Muscle of leg (tissue), 11 donors: ENCODE measurements around the gene DHODH. TPM values are rescaled to one million over a fixed set of nuclear protein-coding genes. Genes with fewer than 3 reads are reported as not detected.

Experiments
- DNase-seq: peaks from one replicate; pipeline ENCODE4 v3.0.0; 2013
- H3K27ac ChIP-seq: one replicate; pipeline ENCODE4 v1.5.1; 2013; ENCODE audit warnings: mild to moderate bottlenecking, low read length, control low read depth
- H3K27me3 ChIP-seq: one replicate; pipeline ENCODE4 v1.6.1; 2013; ENCODE audit warnings: low read length; ENCODE audit not compliant: control insufficient read depth, insufficient read depth
- H3K36me3 ChIP-seq: one replicate; pipeline ENCODE4 v1.6.1; 2013; ENCODE audit warnings: low read length; ENCODE audit not compliant: control insufficient read depth, insufficient read depth
- H3K4me1 ChIP-seq: one replicate; pipeline ENCODE4 v1.6.1; 2013; ENCODE audit warnings: low read length; ENCODE audit not compliant: control insufficient read depth, insufficient read depth
- H3K4me3 ChIP-seq: one replicate; pipeline ENCODE4 v1.5.1; 2013; ENCODE audit warnings: low read length, control low read depth
- H3K9me3 ChIP-seq: replicated peaks from 2 replicates; pipeline ENCODE4 v1.6.1; 2013; ENCODE audit warnings: low read depth, low read length; ENCODE audit not compliant: control insufficient read depth
- WGBS: methylation state at CpG from one replicate; pipeline ENCODE4 v1.1.5; 2013; ENCODE audit warnings: missing lambda C conversion rate; ENCODE audit not compliant: insufficient coverage; 5-methylcytosine and 5-hydroxymethylcytosine counted together
- polyA plus RNA-seq, 8 donors: library from polyadenylated mRNA; unstranded; fragments of 120-200 nt; gene quantifications; one replicate each; pipeline versions ENCODE4 v1.2.1 to v1.2.3, GENCODE V29; 2013; ENCODE audit warnings: inconsistent platforms in 1 of 8, low replicate concordance in 1 of 8; ENCODE audit not compliant: insufficient read length in 8 of 8, insufficient read depth in 1 of 8
- total RNA-seq: library from RNA; stranded (reverse); fragments of 120-200 nt; gene quantifications from one replicate; pipeline ENCODE4 v1.2.4, GENCODE V29; 2013

DHODH gene
- total and polyA plus RNA-seq, 9 donors, result 7.2 to 12.4 (median 10.3) TPM

DNA sequence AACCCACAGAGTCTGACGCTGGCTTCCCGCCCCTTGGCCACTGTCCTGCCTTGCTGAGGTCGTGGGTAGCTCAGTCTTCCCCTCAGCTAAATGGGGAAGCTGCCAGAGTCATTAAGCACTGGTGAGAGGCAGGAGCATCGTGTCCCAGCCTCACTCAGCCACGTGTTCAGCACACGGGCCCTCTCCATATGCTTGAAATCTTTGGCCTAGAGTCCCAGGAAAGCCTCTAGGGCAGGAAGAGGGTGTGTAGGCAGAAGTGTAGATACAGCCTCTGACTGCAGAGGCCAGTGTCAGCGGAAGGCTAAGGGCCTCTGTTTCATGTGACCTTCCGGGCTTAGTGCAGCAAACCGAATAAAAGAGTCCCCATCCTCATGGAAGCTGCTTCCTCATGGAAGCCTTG lies 4.1 kb downstream of the DHODH start:
- Histone ChIP-seq H3K36me3 (peaks cover 45% of the 10 kb centered on the region), H3K27ac (no peak overlapping the region), H3K27me3 (no peaks in the 10 kb centered on the region), H3K4me3 (no peak overlapping the region), H3K4me1 (peaks cover 12% of the 10 kb centered on the region), H3K9me3 (no peaks in the 10 kb centered on the region)
- WGBS, result 64% methylated on average over 3 of the region's 9 CpGs
- no peak for DNase-seq

DNA sequence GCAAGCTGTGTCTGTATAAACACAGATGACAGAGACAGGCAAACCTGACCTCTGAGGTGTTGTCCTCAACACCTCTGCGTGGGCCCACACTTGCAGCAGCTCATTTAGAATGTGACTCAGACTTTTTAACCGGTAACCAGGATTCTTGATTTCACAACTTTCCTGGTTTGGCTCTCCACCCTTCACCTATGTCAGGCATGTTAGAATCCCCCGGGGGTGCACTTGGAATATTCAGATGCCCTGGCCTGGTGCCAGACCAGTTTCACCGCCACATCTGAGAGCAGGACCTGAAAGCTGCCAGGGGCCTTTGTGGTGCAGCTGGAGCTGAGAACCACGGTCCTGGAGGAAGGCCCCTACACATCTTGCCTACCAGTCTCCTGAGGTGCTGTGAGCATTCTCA lies 4.8 kb downstream of the DHODH start:
- WGBS, result 44% methylated on average over 5 of the region's 5 CpGs
- H3K27me3 ChIP-seq, result no peaks in the 10 kb centered on the region
- DNase-seq, result no peak
- H3K4me1 ChIP-seq, result peaks cover 12% of the 10 kb centered on the region
- H3K9me3 ChIP-seq, result no peaks in the 10 kb centered on the region
- H3K27ac ChIP-seq, result peak overlapping the region; percentile 67
- peaks cover 50% of the 10 kb centered on the region for H3K36me3 ChIP-seq
- H3K4me3 ChIP-seq, result no peak overlapping the region

DNA sequence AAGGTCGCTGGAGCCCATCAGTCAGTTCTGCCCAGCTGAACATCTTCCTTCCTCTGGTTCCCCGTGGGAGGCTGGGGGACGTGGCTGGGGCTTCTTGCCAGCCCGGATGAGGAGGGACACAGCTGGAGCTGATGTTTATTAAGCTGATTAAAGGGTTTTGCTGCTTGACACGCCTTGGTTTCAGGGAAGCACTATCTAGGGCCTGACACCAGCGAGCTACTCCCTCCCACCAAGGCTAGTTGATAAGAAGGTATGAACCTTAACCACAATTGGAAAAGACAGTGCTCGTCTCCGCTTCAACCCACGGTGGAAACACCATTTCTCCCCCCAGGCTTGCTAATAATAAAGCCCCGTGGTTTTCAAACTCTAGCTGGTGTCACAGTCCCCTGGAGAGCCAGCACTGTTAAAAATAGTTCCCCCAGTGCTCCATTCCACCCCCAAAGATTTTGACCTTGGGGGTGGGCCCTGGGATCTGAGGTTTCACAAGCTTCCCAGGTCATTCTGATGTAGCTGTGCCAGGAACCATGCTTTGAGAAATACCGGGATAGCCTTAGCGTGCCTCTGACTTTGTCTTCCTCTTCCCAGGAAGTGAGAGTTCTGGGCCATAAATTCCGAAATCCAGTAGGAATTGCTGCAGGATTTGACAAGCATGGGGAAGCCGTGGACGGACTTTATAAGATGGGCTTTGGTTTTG lies 5.5 kb downstream of the DHODH start:
- no peaks in the 10 kb centered on the region for H3K27me3 ChIP-seq
- peaks cover 12% of the 10 kb centered on the region for H3K4me1 ChIP-seq
- DNase-seq, result peak; percentile 35
- no peaks in the 10 kb centered on the region for H3K9me3 ChIP-seq
- H3K27ac ChIP-seq, result peak overlapping the region; percentile 67
- H3K36me3 ChIP-seq, result peaks cover 54% of the 10 kb centered on the region
- no peak overlapping the region for H3K4me3 ChIP-seq
- WGBS, result 57% methylated on average over 9 of the region's 15 CpGs

DNA sequence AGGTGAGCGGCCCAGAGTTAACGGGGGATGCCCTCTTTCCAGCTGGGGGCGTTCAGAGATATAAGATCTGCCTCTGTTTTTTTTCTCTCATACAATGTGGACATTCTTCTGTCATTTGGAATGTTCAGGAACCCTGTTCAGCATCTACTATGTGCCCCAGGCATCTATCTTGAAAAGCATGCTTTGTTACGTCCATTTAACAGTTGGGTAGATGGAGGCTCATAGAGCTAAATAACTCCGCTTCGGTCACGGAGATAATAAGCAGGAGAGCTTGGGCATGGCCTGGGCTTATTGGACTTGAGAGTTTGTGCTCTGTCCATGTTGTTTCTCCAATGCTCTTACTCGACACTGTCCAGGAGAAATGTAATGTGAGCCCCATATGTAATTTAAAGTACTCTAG lies 6.1 kb downstream of the DHODH start:
- no peaks in the 10 kb centered on the region for H3K27me3 ChIP-seq
- no peak overlapping the region for H3K27ac ChIP-seq
- peaks cover 12% of the 10 kb centered on the region for H3K4me1 ChIP-seq
- peaks cover 57% of the 10 kb centered on the region for H3K36me3 ChIP-seq
- H3K9me3 ChIP-seq, result no peaks in the 10 kb centered on the region
- no peak for DNase-seq
- WGBS, result 100% methylated on average over 2 of the region's 8 CpGs
- H3K4me3 ChIP-seq, result no peak overlapping the region

DNA sequence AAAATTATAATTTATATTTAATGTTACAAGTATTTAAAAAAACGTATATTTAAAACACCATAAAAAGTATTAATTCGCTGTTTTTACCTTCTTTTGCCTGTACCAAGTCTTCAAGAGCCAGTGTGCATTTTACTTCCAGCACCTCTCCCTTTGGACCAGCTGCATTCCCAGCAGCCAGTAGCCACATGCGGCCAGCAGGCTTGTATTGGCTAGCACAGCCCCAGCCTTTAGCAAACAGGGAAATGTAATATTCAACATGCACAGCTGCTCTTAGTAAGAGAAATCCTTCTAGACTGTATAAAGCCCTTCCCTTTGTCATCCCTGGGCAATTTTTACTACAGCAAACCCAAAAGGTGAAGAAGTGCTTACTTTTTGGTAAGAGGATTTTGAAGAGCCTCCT lies 6.6 kb downstream of the DHODH start:
- peaks cover 57% of the 10 kb centered on the region for H3K36me3 ChIP-seq
- H3K27ac ChIP-seq, result no peak overlapping the region
- no peak for DNase-seq
- H3K4me3 ChIP-seq, result no peak overlapping the region
- H3K9me3 ChIP-seq, result no peaks in the 10 kb centered on the region
- peaks cover 12% of the 10 kb centered on the region for H3K4me1 ChIP-seq
- H3K27me3 ChIP-seq, result no peaks in the 10 kb centered on the region
- WGBS, result 70% methylated on average over 2 of the region's 3 CpGs

DNA sequence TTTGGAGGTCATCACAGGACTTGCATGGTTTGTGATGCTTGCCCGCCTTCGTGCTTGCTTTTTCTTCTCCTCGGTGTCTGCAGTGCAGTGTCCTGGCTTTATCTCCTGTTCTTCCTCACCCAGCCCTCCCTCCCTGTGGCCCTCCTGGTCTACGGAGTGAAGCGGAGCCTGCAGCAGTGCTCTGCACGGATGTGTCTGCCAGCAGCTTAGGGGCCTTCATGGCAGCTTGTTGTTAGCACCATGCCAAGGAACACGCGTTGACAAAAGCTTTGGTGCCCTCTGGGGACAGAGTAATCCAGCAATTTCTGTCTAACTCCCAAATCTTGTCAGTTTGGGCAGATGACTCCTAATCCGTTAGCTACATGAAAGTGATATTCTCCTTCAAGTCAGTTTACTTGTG lies 9.9 kb downstream of the DHODH start:
- WGBS, result 91% methylated on average over 8 of the region's 9 CpGs
- Histone ChIP-seq H3K27me3 (no peaks in the 10 kb centered on the region), H3K36me3 (peaks cover 70% of the 10 kb centered on the region), H3K9me3 (no peaks in the 10 kb centered on the region), H3K27ac (no peak overlapping the region), H3K4me3 (no peak overlapping the region), H3K4me1 (peaks cover 7% of the 10 kb centered on the region)
- DNase-seq, result no peak

DNA sequence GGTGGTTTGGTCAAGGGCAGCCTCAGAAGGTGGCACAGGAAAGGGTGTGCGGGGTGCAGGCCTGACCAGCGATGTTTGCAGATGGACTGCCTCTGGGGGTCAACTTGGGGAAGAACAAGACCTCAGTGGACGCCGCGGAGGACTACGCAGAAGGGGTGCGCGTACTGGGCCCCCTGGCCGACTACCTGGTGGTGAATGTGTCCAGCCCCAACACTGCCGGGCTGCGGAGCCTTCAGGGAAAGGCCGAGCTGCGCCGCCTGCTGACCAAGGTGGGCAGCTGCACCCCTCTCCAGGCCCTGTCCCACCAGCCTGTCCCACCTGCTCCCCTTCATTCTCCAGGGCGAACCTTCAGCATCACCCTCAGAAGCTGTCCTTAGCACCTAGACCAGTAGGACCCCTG lies 12.5 kb downstream of the DHODH start:
- Histone ChIP-seq H3K4me1 (no peaks in the 10 kb centered on the region), H3K36me3 (peaks cover 63% of the 10 kb centered on the region), H3K4me3 (no peak overlapping the region), H3K9me3 (no peaks in the 10 kb centered on the region), H3K27me3 (no peaks in the 10 kb centered on the region), H3K27ac (no peak overlapping the region)
- WGBS, result 73% methylated on average over 14 of the region's 15 CpGs
- no peak for DNase-seq

DNA sequence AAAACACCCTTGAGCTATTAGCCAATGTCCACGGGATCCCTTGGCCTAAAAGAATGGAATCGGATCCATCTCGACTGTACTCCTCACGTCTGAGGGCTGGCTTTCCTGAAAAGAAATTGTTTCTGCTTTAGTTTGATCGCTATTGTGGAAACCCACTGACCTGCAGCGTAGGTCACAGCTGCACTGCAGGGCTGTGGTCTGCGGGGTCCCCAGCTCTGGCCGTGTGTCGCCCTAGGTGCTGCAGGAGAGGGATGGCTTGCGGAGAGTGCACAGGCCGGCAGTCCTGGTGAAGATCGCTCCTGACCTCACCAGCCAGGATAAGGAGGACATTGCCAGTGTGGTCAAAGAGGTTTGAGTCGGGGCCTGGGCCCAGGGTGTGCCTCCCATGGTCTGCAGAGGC lies 13.6 kb downstream of the DHODH start:
- Histone ChIP-seq H3K9me3 (no peaks in the 10 kb centered on the region), H3K4me1 (no peaks in the 10 kb centered on the region), H3K36me3 (peaks cover 61% of the 10 kb centered on the region), H3K27ac (no peak overlapping the region), H3K4me3 (no peak overlapping the region), H3K27me3 (no peaks in the 10 kb centered on the region)
- 93% methylated on average over 13 of the region's 13 CpGs for WGBS
- no peak for DNase-seq

DNA sequence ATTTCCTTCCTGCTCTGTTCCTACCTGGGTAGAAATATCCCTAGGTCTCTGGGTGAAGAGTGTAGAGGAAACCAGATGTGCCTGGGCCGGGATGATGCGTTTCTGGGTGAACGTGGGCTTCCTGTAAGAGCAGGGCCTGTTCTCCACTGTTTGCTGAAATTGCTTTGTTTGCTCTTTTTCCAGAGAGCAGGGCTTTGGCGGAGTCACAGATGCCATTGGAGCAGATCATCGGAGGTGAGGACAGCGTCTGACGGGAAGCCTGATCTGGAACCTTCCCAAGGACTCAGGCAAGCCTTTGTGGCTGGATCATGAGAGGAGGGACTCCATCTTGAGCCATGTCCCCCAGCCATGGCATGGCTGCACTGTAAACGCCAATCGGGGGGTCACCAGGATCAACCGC lies 15.4 kb downstream of the DHODH start:
- no peaks in the 10 kb centered on the region for H3K27me3 ChIP-seq
- H3K9me3 ChIP-seq, result no peaks in the 10 kb centered on the region
- no peak for DNase-seq
- H3K27ac ChIP-seq, result no peak overlapping the region
- H3K36me3 ChIP-seq, result peaks cover 58% of the 10 kb centered on the region
- H3K4me3 ChIP-seq, result no peak overlapping the region
- WGBS, result 85% methylated on average over 7 of the region's 10 CpGs
- H3K4me1 ChIP-seq, result no peaks in the 10 kb centered on the region

DNA sequence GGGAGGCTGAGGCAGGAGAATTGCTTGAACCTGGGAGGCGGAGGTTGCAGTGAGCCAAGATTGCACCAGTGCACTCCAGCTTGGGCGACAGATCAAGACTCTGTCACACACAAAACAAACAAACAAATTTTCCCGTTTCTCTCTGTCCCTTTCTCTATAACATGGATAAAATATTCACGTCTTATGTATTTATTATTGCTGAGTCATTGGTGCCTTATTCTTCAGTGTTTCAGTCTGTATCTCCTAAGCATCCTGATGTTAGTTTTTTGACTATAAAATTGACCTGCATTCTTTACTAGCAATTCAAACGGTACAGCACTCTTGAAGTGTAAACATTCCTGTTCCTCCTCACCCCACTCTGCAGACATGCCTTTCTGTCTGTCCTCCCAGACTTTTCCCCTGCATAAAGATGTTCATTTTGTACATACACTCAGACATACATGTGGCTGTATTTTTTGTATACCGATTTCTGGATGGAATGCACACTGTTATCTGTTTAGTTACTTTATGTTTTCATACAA lies 16.4 kb downstream of the DHODH start:
- H3K4me3 ChIP-seq, result no peak overlapping the region
- H3K27ac ChIP-seq, result no peak overlapping the region
- no peaks in the 10 kb centered on the region for H3K4me1 ChIP-seq
- no peaks in the 10 kb centered on the region for H3K27me3 ChIP-seq
- DNase-seq, result no peak
- peaks cover 56% of the 10 kb centered on the region for H3K36me3 ChIP-seq
- H3K9me3 ChIP-seq, result no peaks in the 10 kb centered on the region
- WGBS, result 80% methylated on average over 1 of the region's 6 CpGs
